SH-SY5Y (cell line): ENCODE data around the gene ADAM15.

Experiments
- GATA2 ChIP-seq: IDR thresholded peaks from 2 replicates; pipeline ENCODE4 v1.6.1; 2011; ENCODE audit warnings: mild to moderate bottlenecking, low read depth, low read length
- GATA3 ChIP-seq: IDR thresholded peaks from 2 replicates; pipeline ENCODE4 v1.6.1; 2011; ENCODE audit warnings: low read depth, mild to moderate bottlenecking, low read length, moderate library complexity

DNA sequence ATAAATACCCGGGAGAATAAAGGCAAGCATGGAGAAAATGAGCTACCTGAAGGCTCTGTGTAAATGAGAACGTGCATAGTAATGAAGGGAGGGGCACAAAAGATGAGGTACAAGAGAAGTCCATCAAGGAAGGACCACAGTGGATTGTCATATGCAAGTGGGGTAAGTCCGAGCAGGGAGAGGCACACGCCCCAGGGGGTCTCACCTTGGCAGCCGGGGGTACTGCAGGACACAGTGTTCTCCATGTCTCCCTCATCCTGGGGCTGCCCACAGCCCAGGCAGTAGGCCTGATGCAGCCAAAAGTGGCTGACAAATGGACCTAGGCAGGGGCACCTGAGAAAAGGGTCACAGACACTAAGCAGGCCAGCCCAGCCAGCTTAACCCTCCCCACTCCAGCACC, 27.5 kb upstream of the ADAM15 start:
- no peak for TF ChIP-seq GATA2
- TF ChIP-seq GATA3, result no peak
